Fibroblast of villous mesenchyme (primary cell): ENCODE measurements around the gene SLC39A3. TPM values are rescaled to one million over a fixed set of nuclear protein-coding genes. Genes with fewer than 3 reads are reported as not detected.

ENCODE experiments used
- DNase-seq: peaks from one replicate; pipeline ENCODE4 v3.0.0-alpha.2; 2010; ENCODE audit warnings: low read depth
- H3K4me3 ChIP-seq: 2 replicates; pipeline ENCODE4 v1.5.1; 2011; ENCODE audit warnings: low read depth, mild to moderate bottlenecking, low read length
- CTCF ChIP-seq: IDR thresholded peaks from 2 replicates; pipeline ENCODE4 v1.5.1; 2012; ENCODE audit warnings: low read depth, mild to moderate bottlenecking, low read length; ENCODE audit not compliant: insufficient read depth
- total RNA-seq: library from RNA; depleted of rRNA; stranded (reverse); fragments of >200 nt; gene quantifications from 2 replicates; pipeline ENCODE4 v1.2.3, GENCODE V29; 2012

SLC39A3 gene
- total RNA-seq, 1 donor: 25.9 TPM

- DNase-seq: no peak
- no peak overlapping the region for H3K4me3 ChIP-seq
- TF ChIP-seq CTCF: no peak
These were observed 34.4 kb upstream of the SLC39A3 start for GRCh38 chr19:2774083-2774679.

- DNase-seq: no peak
- no peak for TF ChIP-seq CTCF
These were observed 32.2 kb upstream of the SLC39A3 start for GRCh38 chr19:2771786-2772674.

GRCh38 chr19:2770055-2771013, 30.5 kb upstream of the SLC39A3 start:
- no peak for DNase-seq

More at GRCh38 chr19:2771786-2772674, 32.2 kb upstream of the SLC39A3 start:
- no peak overlapping the region for H3K4me3 ChIP-seq

GRCh38 chr19:2769218-2769617, 29.4 kb upstream of the SLC39A3 start:
- no peak overlapping the region for H3K4me3 ChIP-seq
- DNase-seq: no peak
- no peak for TF ChIP-seq CTCF

More at GRCh38 chr19:2770055-2771013, 30.5 kb upstream of the SLC39A3 start:
- H3K4me3 ChIP-seq: no peak overlapping the region
- TF ChIP-seq CTCF: no peak

- no peak for TF ChIP-seq CTCF
- H3K4me3 ChIP-seq: no peak overlapping the region
- no peak for DNase-seq
These were observed 28.7 kb upstream of the SLC39A3 start for GRCh38 chr19:2768365-2769132.

- no peak overlapping the region for H3K4me3 ChIP-seq
- DNase-seq: no peak
- TF ChIP-seq CTCF: no peak
These were observed 27.9 kb upstream of the SLC39A3 start for GRCh38 chr19:2767688-2768087.
